H1 (cell line): ENCODE data around the gene THRB. TPM values are rescaled to one million over a fixed set of nuclear protein-coding genes. Genes with fewer than 3 reads are reported as not detected.

Source experiments
- BCL11A ChIP-seq, 2 experiments: IDR thresholded peaks; one replicate each; pipeline ENCODE4 v1.6.1; 2011; ENCODE audit warnings: low read depth in 2 of 2, low read length in 2 of 2, mild to moderate bottlenecking in 2 of 2
- CTCF ChIP-seq, 3 experiments: IDR thresholded peaks; 1 replicate in 2 of 3; 2 replicates in 1 of 3; pipeline versions ENCODE4 v1.5.1 to v1.6.1; 2011; ENCODE audit warnings: low read length in 3 of 3, mild to moderate bottlenecking in 3 of 3, inconsistent platforms in 2 of 3, low read depth in 1 of 3, moderate library complexity in 1 of 3; ENCODE audit not compliant: insufficient read depth in 1 of 3; ENCODE audit errors: control extremely low read depth in 1 of 3
- E2F6 ChIP-seq: IDR thresholded peaks from 2 replicates; pipeline ENCODE4 v1.6.1; 2012; ENCODE audit warnings: inconsistent platforms
- GABPA ChIP-seq: IDR thresholded peaks from 2 replicates; pipeline ENCODE4 v1.6.1; 2011; ENCODE audit warnings: mild to moderate bottlenecking, low read length, moderate library complexity, borderline replicate concordance; ENCODE audit not compliant: insufficient read depth
- MAX ChIP-seq: IDR thresholded peaks from 2 replicates; pipeline ENCODE4 v1.6.1; 2012; ENCODE audit warnings: inconsistent platforms
- NRF1 ChIP-seq: IDR thresholded peaks from 2 replicates; pipeline ENCODE4 v1.6.1; 2011; ENCODE audit warnings: mild to moderate bottlenecking, low read depth, low read length, improper control_type of control experiment
- RBBP5 ChIP-seq: IDR thresholded peaks from 2 replicates; pipeline ENCODE4 v1.7.1; 2012; ENCODE audit warnings: low read depth, mild to moderate bottlenecking, inconsistent platforms, low read length, moderate library complexity, borderline replicate concordance
- RNF2 ChIP-seq: fragments of 200-900, 300-1000 bp; sonication (generic); IDR thresholded peaks from 2 replicates; pipeline ENCODE4 v1.7.1; 2016; ENCODE audit warnings: borderline replicate concordance, low read depth, mild to moderate bottlenecking, antibody characterized with exemption, low read length; ENCODE audit not compliant: poor library complexity, severe bottlenecking; ENCODE audit errors: missing control alignments
- TBP ChIP-seq: IDR thresholded peaks from 2 replicates; pipeline ENCODE4 v1.6.1; 2011; ENCODE audit warnings: low read depth, low read length, improper control_type of control experiment
- polyA plus RNA-seq, 7 experiments: library from polyadenylated mRNA; depleted of rRNA in 3 of 7; stranded (reverse) in 5 of 7; unstranded in 2 of 7; fragments of >200 nt in 5 of 7; fragments of 200-250 nt in 2 of 7; gene quantifications; 1 replicate in 5 of 7; 2 replicates in 1 of 7; 4 replicates in 1 of 7; pipeline versions ENCODE4 v1.2.1 to v1.2.3, GENCODE V29; 2011 to 2013; ENCODE audit warnings: missing spikeins in 2 of 7, mixed read lengths in 2 of 7
- total RNA-seq: library from RNA; stranded (reverse); fragmentation: NEBNext Ultra II Directional; extraction: Animal tissue kit (Norgen Biotek cat#: 25700); gene quantifications from 2 replicates; pipeline ENCODE4 v1.2.1, GENCODE V29; 2021

THRB gene
- total and polyA plus RNA-seq, 2 of the 8 experiments (the other 6 are each of a cell fraction or from before 2014, with no cell fraction given): 0.98 to 3.9 TPM

DNA sequence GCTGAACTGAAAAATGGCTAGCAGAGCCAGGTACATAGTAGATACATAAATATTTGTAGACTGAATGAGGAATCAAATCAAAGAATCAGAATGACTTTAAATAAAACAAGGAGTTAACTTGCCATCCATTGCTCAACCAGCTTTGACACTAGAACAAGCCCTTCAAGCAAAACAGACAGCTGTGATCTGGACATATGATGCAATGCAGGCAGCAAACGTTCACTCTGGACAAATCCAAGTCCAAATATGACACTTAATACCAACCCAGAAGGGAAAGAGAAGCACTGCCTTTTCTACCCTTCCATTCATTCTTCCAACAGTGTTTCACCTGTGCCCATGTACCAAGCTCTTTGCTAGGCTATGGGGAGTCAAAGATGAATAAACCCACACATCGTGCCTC, 4.5 kb downstream of the THRB start (continued):
- TF ChIP-seq RBBP5: no peak
- no peak for TF ChIP-seq CTCF (IDR thresholded peaks at IDR 0.05; ENCODE audit: control extremely low read depth in 1 of 3, insufficient read depth in 1 of 3, low read depth in 1 of 3, low read length in 3 of 3)
- TF ChIP-seq MAX: no peak
- no peak for TF ChIP-seq RNF2
- TF ChIP-seq NRF1: no peak
- no peak for TF ChIP-seq TBP
- no peak for TF ChIP-seq E2F6
- no peak for TF ChIP-seq GABPA
- TF ChIP-seq BCL11A (IDR thresholded peaks at IDR 0.05; ENCODE audit: low read depth in 2 of 2, low read length in 2 of 2): no peak
